K562 (cell line): ENCODE results near the gene ATP1A3. TPM values are rescaled to one million over a fixed set of nuclear protein-coding genes. Genes with fewer than 3 reads are reported as not detected.
A peak's percentile ranks its signal among the peaks of the same experiment; 100 is the strongest.

Experiments used
- CBX3 ChIP-seq, 2 experiments: IDR thresholded peaks; 1 replicate in 1 of 2; 2 replicates in 1 of 2; pipeline ENCODE4 v1.6.1; 2012; ENCODE audit warnings: inconsistent platforms in 2 of 2, low read length in 2 of 2, borderline replicate concordance in 1 of 2, control low read depth in 1 of 2
- GABPA ChIP-seq: fragments of 200-800 bp; sonication (Bioruptor generic); conservative IDR thresholded peaks from 2 replicates; pipeline ENCODE4 v1.6.1; 2016; ENCODE audit warnings: low read depth, missing genetic modification characterization, missing compliant biosample characterization
- GABPB1 ChIP-seq: sonication (generic); formaldehyde crosslinking; IDR thresholded peaks from 2 replicates; pipeline ENCODE4 v1.8.0; 2022; ENCODE audit warnings: mild to moderate bottlenecking, missing genetic modification reagents
- KLF16 ChIP-seq: IDR thresholded peaks from 2 replicates; pipeline ENCODE4 v1.6.1; 2016; ENCODE audit warnings: antibody characterized with exemption
- MAZ ChIP-seq, 2 experiments: fragments of 450-650 bp in 1 of 2; sonication (generic) in 1 of 2; formaldehyde crosslinking; IDR thresholded peaks in 1 of 2; conservative IDR thresholded peaks in 1 of 2; 2 replicates each; pipeline versions ENCODE4 v1.4.0 to v1.5.0; 2020; ENCODE audit warnings: mild to moderate bottlenecking in 1 of 2, missing genetic modification reagents in 1 of 2
- RAD21 ChIP-seq, 2 experiments: fragments of 250-450 bp in 1 of 2; fragments of 450-650 bp in 1 of 2; sonication (Bioruptor Pico) in 1 of 2; formaldehyde crosslinking in 1 of 2; IDR thresholded peaks in 1 of 2; conservative IDR thresholded peaks in 1 of 2; 2 replicates each; pipeline versions ENCODE4 v1.4.0 to v1.8.0; 2020 to 2022; ENCODE audit warnings: mild to moderate bottlenecking in 2 of 2, moderate library complexity in 1 of 2
- ZC3H8 ChIP-seq: fragments of 450-650 bp; IDR thresholded peaks from 2 replicates; pipeline ENCODE4 v1.6.1; 2017
- polyA plus RNA-seq, 8 experiments: library from polyadenylated mRNA; depleted of rRNA in 4 of 8; stranded (reverse) in 5 of 8; unstranded in 3 of 8; fragments of >200 nt; fragmentation: Nextera tagmentation in 2 of 8; fragmentation: Illumina TruSeq in 1 of 8; extraction: Ambion mirVana in 2 of 8; extraction: Trizol in 1 of 8; gene quantifications; 2 replicates each; pipeline versions ENCODE4 v1.2.1 to v1.2.3, GENCODE V29; 2011 to 2014; ENCODE audit warnings: inconsistent platforms in 1 of 8, missing spikeins in 1 of 8
- total RNA-seq, 7 experiments: library from RNA; depleted of rRNA in 6 of 7; stranded (reverse); fragments of >200 nt in 6 of 7; fragmentation: Illumina TruSeq in 2 of 7; extraction: Trizol in 2 of 7; gene quantifications; 2 replicates each; pipeline versions ENCODE4 v1.2.1 to v1.2.3, GENCODE V29; 2011 to 2021; ENCODE audit warnings: low replicate concordance in 1 of 7
- TF ChIP-seq, protein P1 (sequence below), 2 experiments: fragments of 450-650 bp in 1 of 2; sonication (generic) in 1 of 2; formaldehyde crosslinking in 1 of 2; IDR thresholded peaks; 2 replicates each; pipeline versions ENCODE4 v1.7.1 to v1.9.0; 2016 to 2022; ENCODE audit warnings: inconsistent platforms in 1 of 2, mild to moderate bottlenecking in 1 of 2, missing genetic modification reagents in 1 of 2
- TF ChIP-seq, protein P2 (sequence below): IDR thresholded peaks from 2 replicates; pipeline ENCODE4 v1.6.1; 2011; ENCODE audit warnings: borderline replicate concordance, low read depth, mild to moderate bottlenecking, moderate library complexity, low read length; ENCODE audit not compliant: insufficient read depth, poor library complexity, severe bottlenecking
- TF ChIP-seq, protein P3 (sequence below): fragments of 450-650 bp; IDR thresholded peaks from one replicate; pipeline ENCODE4 v1.6.1; 2018; ENCODE audit warnings: mild to moderate bottlenecking, moderate library complexity; ENCODE audit not compliant: partially characterized antibody

ATP1A3 gene
- total and polyA plus RNA-seq, 9 of the 15 experiments (the other 6 are each of a cell fraction or from before 2014, with no cell fraction given): 0.03 to 1.0 (median 0.17) TPM; not detected in 3

DNA sequence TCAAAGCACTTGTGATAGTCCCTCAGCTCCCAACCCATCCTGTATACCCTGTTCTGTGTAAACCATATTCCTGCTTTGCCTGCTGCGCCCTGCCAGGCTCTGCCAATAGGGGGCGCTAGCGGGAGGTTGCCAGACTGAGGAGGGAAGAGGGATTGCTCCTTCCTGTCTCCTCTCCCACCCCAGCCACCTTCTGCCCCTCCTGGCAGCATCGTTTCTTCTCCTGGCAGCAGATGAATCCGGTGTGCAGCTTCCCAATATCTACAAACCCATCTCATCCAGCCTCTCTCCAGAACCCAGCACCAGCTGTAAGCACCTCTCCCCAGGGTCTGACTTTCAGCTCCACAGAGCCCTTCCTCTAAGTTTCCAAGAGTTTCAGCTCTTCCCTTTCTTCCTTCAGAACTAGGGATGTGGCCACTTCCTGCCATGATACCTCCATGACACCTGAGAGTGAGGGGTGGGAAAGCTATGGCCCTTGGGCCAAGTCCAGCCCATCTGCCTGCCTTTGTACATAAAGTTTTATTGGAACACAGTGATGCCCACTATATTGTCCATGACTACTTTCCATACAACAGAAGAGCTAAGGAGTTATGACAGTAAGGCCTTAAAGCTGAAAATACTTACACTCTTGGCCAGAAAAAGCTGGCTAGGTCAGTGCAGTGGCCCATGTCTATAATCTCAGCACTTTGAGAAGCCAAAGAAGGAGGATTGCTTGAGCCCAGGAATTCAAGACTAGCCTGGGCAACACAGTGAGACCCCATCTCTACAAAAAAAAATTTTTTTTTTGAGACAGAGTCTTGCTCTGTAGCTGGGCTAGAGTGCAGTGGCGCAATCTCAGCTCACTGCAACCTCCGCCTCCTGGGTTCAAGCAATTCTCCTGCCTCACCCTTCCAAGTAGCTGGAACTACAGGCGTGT lies 34.5 kb upstream of the ATP1A3 start (continued):
- TF ChIP-seq, protein P1, sequence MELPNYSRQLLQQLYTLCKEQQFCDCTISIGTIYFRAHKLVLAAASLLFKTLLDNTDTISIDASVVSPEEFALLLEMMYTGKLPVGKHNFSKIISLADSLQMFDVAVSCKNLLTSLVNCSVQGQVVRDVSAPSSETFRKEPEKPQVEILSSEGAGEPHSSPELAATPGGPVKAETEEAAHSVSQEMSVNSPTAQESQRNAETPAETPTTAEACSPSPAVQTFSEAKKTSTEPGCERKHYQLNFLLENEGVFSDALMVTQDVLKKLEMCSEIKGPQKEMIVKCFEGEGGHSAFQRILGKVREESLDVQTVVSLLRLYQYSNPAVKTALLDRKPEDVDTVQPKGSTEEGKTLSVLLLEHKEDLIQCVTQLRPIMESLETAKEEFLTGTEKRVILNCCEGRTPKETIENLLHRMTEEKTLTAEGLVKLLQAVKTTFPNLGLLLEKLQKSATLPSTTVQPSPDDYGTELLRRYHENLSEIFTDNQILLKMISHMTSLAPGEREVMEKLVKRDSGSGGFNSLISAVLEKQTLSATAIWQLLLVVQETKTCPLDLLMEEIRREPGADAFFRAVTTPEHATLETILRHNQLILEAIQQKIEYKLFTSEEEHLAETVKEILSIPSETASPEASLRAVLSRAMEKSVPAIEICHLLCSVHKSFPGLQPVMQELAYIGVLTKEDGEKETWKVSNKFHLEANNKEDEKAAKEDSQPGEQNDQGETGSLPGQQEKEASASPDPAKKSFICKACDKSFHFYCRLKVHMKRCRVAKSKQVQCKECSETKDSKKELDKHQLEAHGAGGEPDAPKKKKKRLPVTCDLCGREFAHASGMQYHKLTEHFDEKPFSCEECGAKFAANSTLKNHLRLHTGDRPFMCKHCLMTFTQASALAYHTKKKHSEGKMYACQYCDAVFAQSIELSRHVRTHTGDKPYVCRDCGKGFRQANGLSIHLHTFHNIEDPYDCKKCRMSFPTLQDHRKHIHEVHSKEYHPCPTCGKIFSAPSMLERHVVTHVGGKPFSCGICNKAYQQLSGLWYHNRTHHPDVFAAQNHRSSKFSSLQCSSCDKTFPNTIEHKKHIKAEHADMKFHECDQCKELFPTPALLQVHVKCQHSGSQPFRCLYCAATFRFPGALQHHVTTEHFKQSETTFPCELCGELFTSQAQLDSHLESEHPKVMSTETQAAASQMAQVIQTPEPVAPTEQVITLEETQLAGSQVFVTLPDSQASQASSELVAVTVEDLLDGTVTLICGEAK (IDR thresholded peaks at IDR 0.05): peak; percentile 88
- TF ChIP-seq, protein P1 (CRISPR knock-in tag; IDR thresholded peaks at IDR 0.05): peak; percentile 81
- TF ChIP-seq KLF16: peak; percentile 36; the same call in 1 of the 2 replicates
- TF ChIP-seq GABPA (tag): peak; percentile 55; the same call in 1 of the 2 replicates
- TF ChIP-seq MAZ (CRISPR knock-in tag; conservative IDR thresholded peaks at IDR 0.05 in 1 of 2, IDR thresholded peaks at IDR 0.05 in 1 of 2): peak in 1 of 2 experiments; percentile 17; a peak in 1 of 4 replicates
- no peak for TF ChIP-seq CBX3 (IDR thresholded peaks at IDR 0.05; ENCODE audit: borderline replicate concordance in 1 of 2, low read length in 2 of 2)
- TF ChIP-seq, protein P2, sequence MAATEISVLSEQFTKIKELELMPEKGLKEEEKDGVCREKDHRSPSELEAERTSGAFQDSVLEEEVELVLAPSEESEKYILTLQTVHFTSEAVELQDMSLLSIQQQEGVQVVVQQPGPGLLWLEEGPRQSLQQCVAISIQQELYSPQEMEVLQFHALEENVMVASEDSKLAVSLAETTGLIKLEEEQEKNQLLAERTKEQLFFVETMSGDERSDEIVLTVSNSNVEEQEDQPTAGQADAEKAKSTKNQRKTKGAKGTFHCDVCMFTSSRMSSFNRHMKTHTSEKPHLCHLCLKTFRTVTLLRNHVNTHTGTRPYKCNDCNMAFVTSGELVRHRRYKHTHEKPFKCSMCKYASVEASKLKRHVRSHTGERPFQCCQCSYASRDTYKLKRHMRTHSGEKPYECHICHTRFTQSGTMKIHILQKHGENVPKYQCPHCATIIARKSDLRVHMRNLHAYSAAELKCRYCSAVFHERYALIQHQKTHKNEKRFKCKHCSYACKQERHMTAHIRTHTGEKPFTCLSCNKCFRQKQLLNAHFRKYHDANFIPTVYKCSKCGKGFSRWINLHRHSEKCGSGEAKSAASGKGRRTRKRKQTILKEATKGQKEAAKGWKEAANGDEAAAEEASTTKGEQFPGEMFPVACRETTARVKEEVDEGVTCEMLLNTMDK: peak; percentile 77
- TF ChIP-seq, protein P3, sequence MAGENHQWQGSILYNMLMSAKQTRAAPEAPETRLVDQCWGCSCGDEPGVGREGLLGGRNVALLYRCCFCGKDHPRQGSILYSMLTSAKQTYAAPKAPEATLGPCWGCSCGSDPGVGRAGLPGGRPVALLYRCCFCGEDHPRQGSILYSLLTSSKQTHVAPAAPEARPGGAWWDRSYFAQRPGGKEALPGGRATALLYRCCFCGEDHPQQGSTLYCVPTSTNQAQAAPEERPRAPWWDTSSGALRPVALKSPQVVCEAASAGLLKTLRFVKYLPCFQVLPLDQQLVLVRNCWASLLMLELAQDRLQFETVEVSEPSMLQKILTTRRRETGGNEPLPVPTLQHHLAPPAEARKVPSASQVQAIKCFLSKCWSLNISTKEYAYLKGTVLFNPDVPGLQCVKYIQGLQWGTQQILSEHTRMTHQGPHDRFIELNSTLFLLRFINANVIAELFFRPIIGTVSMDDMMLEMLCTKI: no peak
- TF ChIP-seq ZC3H8: no peak
- TF ChIP-seq RAD21 (CRISPR knock-in tag; conservative IDR thresholded peaks at IDR 0.05 in 1 of 2, IDR thresholded peaks at IDR 0.05 in 1 of 2): peak in 1 of 2 experiments; percentile 31; a peak in 2 of 4 replicates
- peak; percentile 87 for TF ChIP-seq GABPB1 (CRISPR knock-in tag)
